Motor neuron (in vitro differentiated cells): ENCODE results near the gene PPP1R10. TPM values are rescaled to one million over a fixed set of nuclear protein-coding genes. Genes with fewer than 3 reads are reported as not detected.

Source experiments
- ATAC-seq, 8 experiments: fragments of 200-7000 bp; cut with Tn5 transposase; replicated peaks in 6 of 8; 2 replicates each; pipeline ENCODE4 v1.8.0; 2021; ENCODE audit warnings: mild to moderate bottlenecking in 8 of 8, moderate library complexity in 8 of 8
- H3K27ac ChIP-seq, 2 donors: fragments of 250-450 bp; sonication (Bioruptor Pico); 2 replicates each; pipeline ENCODE4 v1.9.0; 2021; ENCODE audit warnings: antibody characterized with exemption in 2 of 2, mild to moderate bottlenecking in 2 of 2, moderate library complexity in 1 of 2
- H3K4me1 ChIP-seq, 2 donors: fragments of 250-450 bp; sonication (Bioruptor Pico); replicated peaks in 1 of 2; 2 replicates each; pipeline ENCODE4 v1.6.1; 2021; ENCODE audit warnings: antibody characterized with exemption in 2 of 2, mild to moderate bottlenecking in 2 of 2, moderate library complexity in 1 of 2
- H3K4me3 ChIP-seq, 5 donors: fragments of 250-450 bp; sonication (Bioruptor Pico); 2 replicates each; pipeline ENCODE4 v1.9.0; 2021; ENCODE audit warnings: antibody characterized with exemption in 5 of 5, mild to moderate bottlenecking in 5 of 5, moderate library complexity in 4 of 5
- WGBS, 10 experiments: fragments of 450-650 bp; shearing (Covaris generic); methylation state at CpG; one replicate each; pipeline ENCODE4 v1.0.0; 2022; 5-methylcytosine and 5-hydroxymethylcytosine counted together
- in situ Hi-C, 9 experiments: fragments of 400-800 bp; cut with MboI; loops; one replicate each; pipeline ENCODE4 v1.15.0; 2021; ENCODE audit warnings: low sequenced_read_pairs in 9 of 9, low pct_unique_long_range_greater_than_20kb in 2 of 9; ENCODE audit not compliant: unreplicated experiment in 9 of 9
- total RNA-seq, 8 experiments: library from RNA; unstranded; fragments of 300-600 nt; gene quantifications; 2 replicates each; pipeline versions ENCODE4 v1.2.3 to v1.2.4, GENCODE V29; 2022

The PPP1R10 gene
- total RNA-seq, 8 experiments from 2014 or later: 21.2 to 126 (median 45.9) TPM

- Histone ChIP-seq H3K4me3 (peak within 1 kb of the TSS; percentile 79 to 98 (median 91)), H3K4me1 (peaks cover 9 to 13% of the 10 kb centered on the region in 2 donors), H3K27ac (peak within 1 kb of the TSS; percentile 94 to 97)
- WGBS, 10 experiments: 0% methylated on average over 2 to 14 of the region's 71 CpGs; no CpG with 5 or more reads in 4 of the 10 experiments
- ATAC-seq: peak; percentile 53 to 78 (median 74)
- in situ Hi-C loops: no loop called here
These were observed 60.8 kb downstream of the PPP1R10 start, which contains the start of gene GNL1 for GRCh38 chr6:30556066-30556905. Gene GNL1 (minus strand): TSS chr6:30556489. CDS start chr6:30556203, 286 bp downstream.

GRCh38 chr6:30555816-30556065 is 61.3 kb downstream of the PPP1R10 start:
- H3K27ac ChIP-seq: peak overlapping the region; percentile 94 to 97
- no peak for ATAC-seq
- H3K4me3 ChIP-seq: peak overlapping the region; percentile 79 to 98 (median 91)
- H3K4me1 ChIP-seq: peaks cover 9 to 13% of the 10 kb centered on the region in 2 donors
- in situ Hi-C loops: no loop called here
- WGBS, 10 experiments: no CpG with 5 or more reads among the region's 15 CpGs

- peak overlapping the region; percentile 94 to 97 for H3K27ac ChIP-seq
- peak; percentile 5 to 21 (median 12) for ATAC-seq
- WGBS, 10 experiments: 0 to 35% (median 15%) methylated on average over 2 to 14 of the region's 34 CpGs; no CpG with 5 or more reads in 1 of the 10 experiments
- peaks cover 9 to 13% of the 10 kb centered on the region in 2 donors for H3K4me1 ChIP-seq
- in situ Hi-C loops: no loop called here
- H3K4me3 ChIP-seq: peak overlapping the region; percentile 79 to 98 (median 91)
These were observed 61.9 kb downstream of the PPP1R10 start for GRCh38 chr6:30554962-30555815.

- peak overlapping the region in 1 of 5 donors; percentile 97 for H3K4me3 ChIP-seq
- in situ Hi-C loops: no loop called here
- H3K4me1 ChIP-seq: peaks cover 9 to 13% of the 10 kb centered on the region in 2 donors
- H3K27ac ChIP-seq: no peak overlapping the region
- WGBS, 10 experiments: 60 to 100% (median 92%) methylated on average over 1 to 4 of the region's 4 CpGs; no CpG with 5 or more reads in 1 of the 10 experiments
- no peak for ATAC-seq
These were observed 62.6 kb downstream of the PPP1R10 start for GRCh38 chr6:30554404-30554803.

Other genes starting within 250 kb of the PPP1R10 start
- gene HLA-E, start 127.7 kb downstream of the PPP1R10 start, total RNA-seq: 100 to 1,000 TPM in 3 of 8 experiments, 10 to 100 TPM in 1, 1 to 10 TPM in 4; 1.5 to 221 (median 44.6) TPM
- 10 to 100 TPM; 23.4 to 66.0 (median 37.5) TPM for gene GNL1, start 60.8 kb downstream of the PPP1R10 start, total RNA-seq
- 10 to 100 TPM; 11.2 to 41.1 (median 32.4) TPM for gene PRR3, start 59.9 kb downstream of the PPP1R10 start, total RNA-seq
- gene ABCF1, start 45.8 kb downstream of the PPP1R10 start, total RNA-seq: 10 to 100 TPM; 31.6 to 81.9 (median 55.3) TPM
- 100 to 1,000 TPM in 1 of 8 experiments, 10 to 100 TPM in 7; 56.0 to 105 (median 62.8) TPM for gene MRPS18B, start 597 bp upstream of the PPP1R10 start, total RNA-seq
- gene ATAT1, start 9.6 kb upstream of the PPP1R10 start, total RNA-seq: 10 to 100 TPM in 7 of 8 experiments, 1 to 10 TPM in 1; 3.7 to 71.7 (median 41.1) TPM
- gene C6orf136, start 29.9 kb upstream of the PPP1R10 start, total RNA-seq: 10 to 100 TPM in 5 of 8 experiments, 1 to 10 TPM in 3; 6.6 to 16.4 (median 12.1) TPM
- gene DHX16, start 55.8 kb upstream of the PPP1R10 start, total RNA-seq: 10 to 100 TPM; 12.1 to 43.3 (median 25.9) TPM
- 10 to 100 TPM; 23.1 to 60.8 (median 34.5) TPM for gene PPP1R18, start 69.4 kb upstream of the PPP1R10 start, total RNA-seq
- gene NRM, start 73.7 kb upstream of the PPP1R10 start, total RNA-seq: 10 to 100 TPM in 6 of 8 experiments, 1 to 10 TPM in 2; 6.8 to 28.3 (median 13.2) TPM
- gene MDC1, start 100.0 kb upstream of the PPP1R10 start, total RNA-seq: 10 to 100 TPM in 6 of 8 experiments, 1 to 10 TPM in 2; 5.7 to 32.4 (median 23.3) TPM
- gene TUBB, start 103.1 kb upstream of the PPP1R10 start, total RNA-seq: 1,000 to 10,000 TPM in 2 of 8 experiments, 100 to 1,000 TPM in 6; 425 to 1,850 (median 943) TPM
- gene FLOT1, start 125.4 kb upstream of the PPP1R10 start, total RNA-seq: 100 to 1,000 TPM in 2 of 8 experiments, 10 to 100 TPM in 6; 56.8 to 122 (median 75.9) TPM
- gene IER3, start 127.3 kb upstream of the PPP1R10 start, total RNA-seq: 100 to 1,000 TPM in 2 of 8 experiments, 10 to 100 TPM in 5, 1 to 10 TPM in 1; 8.7 to 176 (median 32.5) TPM